ENCODE results near the gene CIB1. TPM values are rescaled to one million over a fixed set of nuclear protein-coding genes. Genes with fewer than 3 reads are reported as not detected.
A peak's percentile ranks its signal among the peaks of the same experiment; 100 is the strongest.

CIB1 gene
- total RNA-seq, 2 experiments from 2014 or later: 279 to 295 TPM

DNA sequence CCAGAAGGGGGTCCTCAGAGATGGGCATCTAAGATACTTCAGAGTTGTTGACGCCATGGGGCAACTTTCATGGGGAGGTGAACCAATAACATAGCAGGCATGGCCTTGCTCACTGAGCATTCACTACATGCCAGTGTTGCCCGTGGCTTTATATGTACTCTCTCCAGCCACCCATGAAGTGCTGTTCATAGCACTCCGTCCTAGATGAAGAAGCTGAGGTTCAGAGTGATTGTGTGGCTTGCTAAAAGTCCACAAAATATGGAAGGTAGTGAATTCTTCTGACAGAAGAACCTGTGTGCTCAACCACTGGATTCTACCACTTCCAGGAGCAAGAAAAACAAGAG lies 42.4 kb downstream of the CIB1 start:
- no peak for ATAC-seq (ENCODE audit: poor library complexity)
- H3K4me1 ChIP-seq (ENCODE audit: insufficient read depth, low read length): peaks cover 29% of the 10 kb centered on the region

GRCh38 chr15:90190606-90191343 lies 43.0 kb downstream of the CIB1 start:
- H3K27ac Mint-ChIP-seq: peak overlapping the region; percentile 36
- H3K4me1 Mint-ChIP-seq (ENCODE audit: low read depth): peaks cover 30% of the 10 kb centered on the region
- POLR2A ChIA-PET: interaction anchor here (1.4 to 3.5 kb wide), 3 partner anchors 11 to 75 kb away, joined by 3 to 49 read pairs (median 30); partner anchors contain the start of genes CIB1, GDPGP1 and SEMA4B

More for the DNA sequence above, 42.4 kb downstream of the CIB1 start:
- ChIA-PET CTCF (interaction anchor here (1.4 to 2.0 kb wide), 2 partner anchors 48 to 109 kb away, joined by 3 to 5 read pairs; no protein-coding TSS in a partner anchor), POLR2A (interaction anchor here (0.8 to 3.5 kb wide), 5 partner anchors 10 to 297 kb away, joined by 3 to 49 read pairs (median 3); partner anchors contain the start of genes AP3S2, CIB1, GDPGP1 and SEMA4B)
- H3K9me3 ChIP-seq (ENCODE audit: control insufficient read depth in 1 of 2, insufficient read depth in 1 of 2, low read length in 2 of 2): no peaks in the 10 kb centered on the region
- H3K27me3 ChIP-seq (ENCODE audit: control insufficient read depth in 1 of 2, insufficient read depth in 2 of 2, low read length in 2 of 2): no peaks in the 10 kb centered on the region
- peak overlapping the region; percentile 72 for H3K4me3 Mint-ChIP-seq
- H3K27me3 Mint-ChIP-seq: no peaks in the 10 kb centered on the region
- H3K27ac Mint-ChIP-seq: peak overlapping the region; percentile 84
- H3K36me3 Mint-ChIP-seq (ENCODE audit: low read depth): no peaks in the 10 kb centered on the region
- no peak overlapping the region for H3K27ac ChIP-seq (ENCODE audit: low read depth in 1 of 2, low read length in 2 of 2)
- TF ChIP-seq, protein P1, sequence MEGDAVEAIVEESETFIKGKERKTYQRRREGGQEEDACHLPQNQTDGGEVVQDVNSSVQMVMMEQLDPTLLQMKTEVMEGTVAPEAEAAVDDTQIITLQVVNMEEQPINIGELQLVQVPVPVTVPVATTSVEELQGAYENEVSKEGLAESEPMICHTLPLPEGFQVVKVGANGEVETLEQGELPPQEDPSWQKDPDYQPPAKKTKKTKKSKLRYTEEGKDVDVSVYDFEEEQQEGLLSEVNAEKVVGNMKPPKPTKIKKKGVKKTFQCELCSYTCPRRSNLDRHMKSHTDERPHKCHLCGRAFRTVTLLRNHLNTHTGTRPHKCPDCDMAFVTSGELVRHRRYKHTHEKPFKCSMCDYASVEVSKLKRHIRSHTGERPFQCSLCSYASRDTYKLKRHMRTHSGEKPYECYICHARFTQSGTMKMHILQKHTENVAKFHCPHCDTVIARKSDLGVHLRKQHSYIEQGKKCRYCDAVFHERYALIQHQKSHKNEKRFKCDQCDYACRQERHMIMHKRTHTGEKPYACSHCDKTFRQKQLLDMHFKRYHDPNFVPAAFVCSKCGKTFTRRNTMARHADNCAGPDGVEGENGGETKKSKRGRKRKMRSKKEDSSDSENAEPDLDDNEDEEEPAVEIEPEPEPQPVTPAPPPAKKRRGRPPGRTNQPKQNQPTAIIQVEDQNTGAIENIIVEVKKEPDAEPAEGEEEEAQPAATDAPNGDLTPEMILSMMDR (IDR thresholded peaks at IDR 0.05): no peak
- H3K4me1 Mint-ChIP-seq (ENCODE audit: low read depth): peaks cover 30% of the 10 kb centered on the region
- no peak for DNase-seq
- H3K4me3 ChIP-seq (ENCODE audit: low read length): no peak overlapping the region
- H3K9me3 Mint-ChIP-seq: no peaks in the 10 kb centered on the region
- intact Hi-C loops (cut with DNase I, micrococcal nuclease): loop anchor here in 1 of 2 experiments (5.0 kb wide), 1 partner anchor 41 kb away; the partner anchor contains the start of genes CIB1 and GDPGP1
- no peaks in the 10 kb centered on the region for H3K36me3 ChIP-seq (ENCODE audit: insufficient read depth, low read length)

GRCh38 chr15:90189781-90190467 lies 43.8 kb downstream of the CIB1 start:
- H3K4me1 Mint-ChIP-seq (ENCODE audit: low read depth): peaks cover 36% of the 10 kb centered on the region
- H3K27ac Mint-ChIP-seq: peak overlapping the region; percentile 36
- H3K27ac ChIP-seq (ENCODE audit: low read depth in 1 of 2, low read length in 2 of 2): no peak overlapping the region
- no peak overlapping the region for H3K4me3 Mint-ChIP-seq
- H3K9me3 Mint-ChIP-seq: no peaks in the 10 kb centered on the region
- H3K27me3 ChIP-seq (ENCODE audit: control insufficient read depth in 1 of 2, insufficient read depth in 2 of 2, low read length in 2 of 2): no peaks in the 10 kb centered on the region
- DNase-seq: no peak
- H3K4me3 ChIP-seq (ENCODE audit: low read length): no peak overlapping the region
- TF ChIP-seq, protein P1 (IDR thresholded peaks at IDR 0.05): no peak
- ChIA-PET CTCF (no interaction called here), POLR2A (no interaction called here)
- H3K4me1 ChIP-seq (ENCODE audit: insufficient read depth, low read length): peaks cover 36% of the 10 kb centered on the region
- H3K36me3 ChIP-seq (ENCODE audit: insufficient read depth, low read length): no peaks in the 10 kb centered on the region
- ATAC-seq (ENCODE audit: poor library complexity): no peak
- no peaks in the 10 kb centered on the region for H3K9me3 ChIP-seq (ENCODE audit: control insufficient read depth in 1 of 2, insufficient read depth in 1 of 2, low read length in 2 of 2)
- intact Hi-C loops (cut with DNase I, micrococcal nuclease): loop anchor here in 1 of 2 experiments (5.0 kb wide), 1 partner anchor 42 kb away; the partner anchor contains the start of genes CIB1 and GDPGP1
- no peaks in the 10 kb centered on the region for H3K36me3 Mint-ChIP-seq (ENCODE audit: low read depth)
- no peaks in the 10 kb centered on the region for H3K27me3 Mint-ChIP-seq

More at GRCh38 chr15:90190606-90191343, 43.0 kb downstream of the CIB1 start:
- no peaks in the 10 kb centered on the region for H3K36me3 ChIP-seq (ENCODE audit: insufficient read depth, low read length)
- ATAC-seq (ENCODE audit: poor library complexity) (no peak), DNase-seq (no peak)
- TF ChIP-seq, protein P1 (IDR thresholded peaks at IDR 0.05): no peak
- H3K27ac ChIP-seq (ENCODE audit: low read depth in 1 of 2, low read length in 2 of 2): no peak overlapping the region
- Mint-ChIP-seq H3K27me3 (no peaks in the 10 kb centered on the region), H3K4me3 (no peak overlapping the region), H3K36me3 (ENCODE audit: low read depth) (no peaks in the 10 kb centered on the region), H3K9me3 (no peaks in the 10 kb centered on the region)
- no peaks in the 10 kb centered on the region for H3K9me3 ChIP-seq (ENCODE audit: control insufficient read depth in 1 of 2, insufficient read depth in 1 of 2, low read length in 2 of 2)
- H3K27me3 ChIP-seq (ENCODE audit: control insufficient read depth in 1 of 2, insufficient read depth in 2 of 2, low read length in 2 of 2): no peaks in the 10 kb centered on the region
- intact Hi-C loops (cut with DNase I, micrococcal nuclease): loop anchor here in 1 of 2 experiments (5.0 kb wide), 1 partner anchor 42 kb away; the partner anchor contains the start of genes CIB1 and GDPGP1
- H3K4me3 ChIP-seq (ENCODE audit: low read length): no peak overlapping the region
- CTCF ChIA-PET: interaction anchor here (2.0 kb wide), 1 partner anchor 110 kb away, joined by 5 read pairs; no protein-coding TSS in a partner anchor
- peaks cover 29% of the 10 kb centered on the region for H3K4me1 ChIP-seq (ENCODE audit: insufficient read depth, low read length)

All from CD4-positive, alpha-beta T cell (primary cell).